Naive B cell (primary cell): ENCODE results near the gene IL1B. TPM values are rescaled to one million over a fixed set of nuclear protein-coding genes. Genes with fewer than 3 reads are reported as not detected.

ENCODE experiments used
- ATAC-seq, 2 donors: fragments of 150-1000 bp; cut with Tn5 transposase; 2 replicates each; pipeline ENCODE4 v1.10.0; 2021; ENCODE audit warnings: low read depth in 2 of 2, mild to moderate bottlenecking in 2 of 2, moderate library complexity in 2 of 2
- DNase-seq: peaks from one replicate; pipeline ENCODE4 v3.0.0; 2022
- H3K27ac Mint-ChIP-seq, 6 donors: one replicate each; pipeline ENCODE4 v1.8.0; 2020 to 2022; ENCODE audit warnings: mild to moderate bottlenecking in 6 of 6, mixed read lengths in 6 of 6, moderate library complexity in 5 of 6, inconsistent platforms in 2 of 6
- H3K27me3 Mint-ChIP-seq, 3 donors: one replicate each; pipeline ENCODE4 v1.8.0; 2021 to 2022; ENCODE audit warnings: mixed read lengths in 3 of 3, mild to moderate bottlenecking in 1 of 3
- H3K36me3 Mint-ChIP-seq, 2 donors: one replicate each; pipeline ENCODE4 v1.8.0; 2020 to 2022; ENCODE audit warnings: mixed read lengths in 2 of 2, inconsistent platforms in 1 of 2, mild to moderate bottlenecking in 1 of 2
- H3K4me1 Mint-ChIP-seq, 3 donors: one replicate each; pipeline ENCODE4 v1.8.0; 2020 to 2022; ENCODE audit warnings: mixed read lengths in 3 of 3, inconsistent platforms in 1 of 3, mild to moderate bottlenecking in 1 of 3, moderate library complexity in 1 of 3
- H3K4me3 Mint-ChIP-seq, 8 donors: one replicate each; pipeline ENCODE4 v1.8.0; 2020 to 2022; ENCODE audit warnings: mild to moderate bottlenecking in 8 of 8, mixed read lengths in 8 of 8, moderate library complexity in 8 of 8, inconsistent platforms in 2 of 8
- H3K9me3 Mint-ChIP-seq, 7 donors: one replicate each; pipeline ENCODE4 v1.8.0; 2020 to 2022; ENCODE audit warnings: mixed read lengths in 7 of 7, mild to moderate bottlenecking in 5 of 7, inconsistent platforms in 2 of 7, moderate library complexity in 1 of 7
- polyA plus RNA-seq, 6 donors: library from polyadenylated mRNA; unstranded; fragments of 300-500 nt; fragmentation: Illumina TruSeq; gene quantifications; one replicate each; pipeline ENCODE4 v1.2.3, GENCODE V29; 2021; ENCODE audit warnings: low read depth in 6 of 6

IL1B gene
- polyA plus RNA-seq, 6 donors from 2014 or later: 0.35 to 0.37 TPM; not detected in 4

GRCh38 chr2:112800881-112801583, 35.5 kb downstream of the IL1B start:
- Mint-ChIP-seq H3K27ac (peak overlapping the region in 1 of 6 donors; percentile 51), H3K4me3 (no peak overlapping the region), H3K4me1 (peaks cover 0 to 10% (median 0%) of the 10 kb centered on the region in 3 donors), H3K36me3 (no peaks in the 10 kb centered on the region), H3K9me3 (peaks cover 0 to 6% (median 3%) of the 10 kb centered on the region in 7 donors), H3K27me3 (no peaks in the 10 kb centered on the region)
- DNase-seq: no peak
- no peak for ATAC-seq

GRCh38 chr2:112798979-112799975, 37.3 kb downstream of the IL1B start:
- DNase-seq (no peak), ATAC-seq (no peak)
- Mint-ChIP-seq H3K27me3 (no peaks in the 10 kb centered on the region), H3K4me1 (peaks cover 0 to 5% (median under 1%) of the 10 kb centered on the region in 3 donors), H3K4me3 (no peak overlapping the region), H3K27ac (peak overlapping the region in 1 of 6 donors; percentile 24), H3K36me3 (no peaks in the 10 kb centered on the region), H3K9me3 (peaks cover 0 to 4% (median 3%) of the 10 kb centered on the region in 7 donors)

GRCh38 chr2:112796486-112796885, 40.1 kb downstream of the IL1B start:
- no peaks in the 10 kb centered on the region for H3K27me3 Mint-ChIP-seq
- no peaks in the 10 kb centered on the region for H3K36me3 Mint-ChIP-seq
- H3K4me1 Mint-ChIP-seq: peaks cover 0 to 5% (median 4%) of the 10 kb centered on the region in 3 donors
- peaks cover 0 to 4% (median 3%) of the 10 kb centered on the region in 7 donors for H3K9me3 Mint-ChIP-seq
- H3K4me3 Mint-ChIP-seq: no peak overlapping the region
- DNase-seq: no peak
- no peak overlapping the region for H3K27ac Mint-ChIP-seq
- ATAC-seq: no peak

- Mint-ChIP-seq H3K4me1 (peaks cover 0 to 5% (median 4%) of the 10 kb centered on the region in 3 donors), H3K27ac (no peak overlapping the region), H3K27me3 (no peaks in the 10 kb centered on the region), H3K36me3 (no peaks in the 10 kb centered on the region), H3K9me3 (peaks cover 0 to 4% (median 3%) of the 10 kb centered on the region in 7 donors), H3K4me3 (no peak overlapping the region)
- DNase-seq (no peak), ATAC-seq (no peak)
Measured at GRCh38 chr2:112795774-112796173, 40.8 kb downstream of the IL1B start.

- Mint-ChIP-seq H3K27me3 (no peaks in the 10 kb centered on the region), H3K36me3 (no peaks in the 10 kb centered on the region), H3K4me3 (no peak overlapping the region), H3K4me1 (peaks cover 0 to 5% (median 4%) of the 10 kb centered on the region in 3 donors), H3K9me3 (no peaks in the 10 kb centered on the region), H3K27ac (no peak overlapping the region)
- ATAC-seq (no peak), DNase-seq (no peak)
Measured at GRCh38 chr2:112794841-112795240, 41.7 kb downstream of the IL1B start.

- no peaks in the 10 kb centered on the region for H3K36me3 Mint-ChIP-seq
- peak in 1 of 2 donors; percentile 66 for ATAC-seq
- peaks cover 0 to 4% (median under 1%) of the 10 kb centered on the region in 3 donors for H3K4me1 Mint-ChIP-seq
- no peak for DNase-seq
- H3K27ac Mint-ChIP-seq: no peak overlapping the region
- H3K27me3 Mint-ChIP-seq: no peaks in the 10 kb centered on the region
- no peaks in the 10 kb centered on the region for H3K9me3 Mint-ChIP-seq
- H3K4me3 Mint-ChIP-seq: no peak overlapping the region
Measured at GRCh38 chr2:112794131-112794733, 42.3 kb downstream of the IL1B start.

- DNase-seq (no peak), ATAC-seq (no peak)
- no peak overlapping the region for H3K27ac Mint-ChIP-seq
- no peak overlapping the region for H3K4me3 Mint-ChIP-seq
- H3K27me3 Mint-ChIP-seq: no peaks in the 10 kb centered on the region
- H3K36me3 Mint-ChIP-seq: no peaks in the 10 kb centered on the region
- H3K9me3 Mint-ChIP-seq: no peaks in the 10 kb centered on the region
- peaks cover 0 to 4% (median 3%) of the 10 kb centered on the region in 3 donors for H3K4me1 Mint-ChIP-seq
Measured at GRCh38 chr2:112793449-112793978, 43.1 kb downstream of the IL1B start.

- ATAC-seq: no peak
- Mint-ChIP-seq H3K36me3 (no peaks in the 10 kb centered on the region), H3K27ac (no peak overlapping the region), H3K4me3 (no peak overlapping the region), H3K4me1 (peaks cover 4 to 11% (median 10%) of the 10 kb centered on the region in 3 donors), H3K9me3 (no peaks in the 10 kb centered on the region), H3K27me3 (no peaks in the 10 kb centered on the region)
- no peak for DNase-seq
Measured at GRCh38 chr2:112792419-112792818, 44.2 kb downstream of the IL1B start.

GRCh38 chr2:112791693-112792230, 44.8 kb downstream of the IL1B start:
- Mint-ChIP-seq H3K27ac (no peak overlapping the region), H3K27me3 (no peaks in the 10 kb centered on the region), H3K9me3 (no peaks in the 10 kb centered on the region), H3K36me3 (no peaks in the 10 kb centered on the region), H3K4me3 (no peak overlapping the region), H3K4me1 (peaks cover 4 to 11% (median 10%) of the 10 kb centered on the region in 3 donors)
- ATAC-seq (no peak), DNase-seq (no peak)

GRCh38 chr2:112791019-112791418, 45.6 kb downstream of the IL1B start:
- DNase-seq: no peak
- Mint-ChIP-seq H3K36me3 (no peaks in the 10 kb centered on the region), H3K27me3 (no peaks in the 10 kb centered on the region), H3K4me3 (no peak overlapping the region), H3K27ac (no peak overlapping the region), H3K9me3 (no peaks in the 10 kb centered on the region), H3K4me1 (peaks cover 4 to 11% (median 10%) of the 10 kb centered on the region in 3 donors)
- ATAC-seq: no peak

- ATAC-seq: no peak
- Mint-ChIP-seq H3K9me3 (no peaks in the 10 kb centered on the region), H3K27me3 (no peaks in the 10 kb centered on the region), H3K36me3 (no peaks in the 10 kb centered on the region), H3K4me1 (peaks cover 4 to 11% (median 10%) of the 10 kb centered on the region in 3 donors), H3K4me3 (no peak overlapping the region), H3K27ac (no peak overlapping the region)
- no peak for DNase-seq
Measured at GRCh38 chr2:112790305-112790704, 46.3 kb downstream of the IL1B start.

- ATAC-seq: no peak
- DNase-seq: no peak
- no peak overlapping the region for H3K4me3 Mint-ChIP-seq
- H3K9me3 Mint-ChIP-seq: no peaks in the 10 kb centered on the region
- H3K4me1 Mint-ChIP-seq: peaks cover 8 to 16% (median 10%) of the 10 kb centered on the region in 3 donors
- no peak overlapping the region for H3K27ac Mint-ChIP-seq
- no peaks in the 10 kb centered on the region for H3K27me3 Mint-ChIP-seq
- no peaks in the 10 kb centered on the region for H3K36me3 Mint-ChIP-seq
Measured at GRCh38 chr2:112789186-112789585, 47.4 kb downstream of the IL1B start.

- H3K4me1 Mint-ChIP-seq: peaks cover 8 to 21% (median 9%) of the 10 kb centered on the region in 3 donors
- no peaks in the 10 kb centered on the region for H3K36me3 Mint-ChIP-seq
- H3K9me3 Mint-ChIP-seq: no peaks in the 10 kb centered on the region
- ATAC-seq: no peak
- H3K27me3 Mint-ChIP-seq: no peaks in the 10 kb centered on the region
- no peak for DNase-seq
- H3K4me3 Mint-ChIP-seq: no peak overlapping the region
- peak overlapping the region in 2 of 6 donors; percentile 34 to 44 for H3K27ac Mint-ChIP-seq
Measured at GRCh38 chr2:112788653-112789052, 47.9 kb downstream of the IL1B start.
